GM23338 (cell line): Measurements from ENCODE around the gene SCPEP1. TPM values are rescaled to one million over a fixed set of nuclear protein-coding genes. Genes with fewer than 3 reads are reported as not detected.

ENCODE experiments used
- ATAC-seq: fragments of 200-7000 bp; cut with Tn5 transposase; 3 replicates; pipeline ENCODE4 v1.9.1; 2020
- DNase-seq: peaks from one replicate; pipeline ENCODE4 v3.0.0-alpha.2; 2015; ENCODE audit warnings: low spot score
- H2AFZ ChIP-seq: fragments of 200-600 bp; sonication (generic); 2 replicates; pipeline ENCODE4 v1.8.0; 2016; ENCODE audit warnings: antibody characterized with exemption, mild to moderate bottlenecking, moderate library complexity
- H3F3A ChIP-seq: fragments of 200-600 bp; sonication (generic); replicated peaks from 2 replicates; pipeline ENCODE4 v1.8.0; 2017; ENCODE audit warnings: antibody characterized with exemption, mixed run types, low read depth
- H3K27ac ChIP-seq: fragments of 200-600 bp; sonication (generic); 2 replicates; pipeline ENCODE4 v1.6.1; 2016; ENCODE audit warnings: low read depth
- H3K27me3 ChIP-seq: fragments of 200-600 bp; sonication (generic); 2 replicates; pipeline ENCODE4 v1.8.0; 2016; ENCODE audit warnings: mild to moderate bottlenecking, mixed run types, moderate library complexity; ENCODE audit not compliant: insufficient read depth
- H3K36me3 ChIP-seq: fragments of 200-600 bp; sonication (generic); 2 replicates; pipeline ENCODE4 v1.8.0; 2016; ENCODE audit warnings: mild to moderate bottlenecking; ENCODE audit not compliant: insufficient read depth
- H3K4me1 ChIP-seq: fragments of 200-600 bp; sonication (generic); 2 replicates; pipeline ENCODE4 v1.8.0; 2016; ENCODE audit warnings: mild to moderate bottlenecking, moderate library complexity; ENCODE audit not compliant: insufficient read depth
- H3K4me2 ChIP-seq: fragments of 200-600 bp; sonication (generic); 2 replicates; pipeline ENCODE4 v1.7.1; 2017; ENCODE audit warnings: mixed run types
- H3K4me3 ChIP-seq: fragments of 200-600 bp; sonication (generic); 2 replicates; pipeline ENCODE4 v1.6.1; 2016; ENCODE audit warnings: mixed run types
- H3K79me2 ChIP-seq: fragments of 200-600 bp; sonication (generic); replicated peaks from 2 replicates; pipeline ENCODE4 v1.8.0; 2017; ENCODE audit warnings: mild to moderate bottlenecking; ENCODE audit not compliant: insufficient read depth
- H3K9me2 ChIP-seq: fragments of 200-600 bp; sonication (generic); 2 replicates; pipeline ENCODE4 v1.8.0; 2017; ENCODE audit not compliant: insufficient read depth
- H4K20me1 ChIP-seq: fragments of 200-600 bp; sonication (generic); replicated peaks from 2 replicates; pipeline ENCODE4 v1.8.0; 2017; ENCODE audit warnings: mild to moderate bottlenecking; ENCODE audit not compliant: insufficient read depth
- H3K27ac Mint-ChIP-seq: 2 replicates; pipeline ENCODE4 v1.8.0; 2020; ENCODE audit warnings: inconsistent platforms, mild to moderate bottlenecking, moderate library complexity, mixed read lengths
- H3K27me3 Mint-ChIP-seq: 3 replicates; pipeline ENCODE4 v1.8.0; 2022; ENCODE audit warnings: low read depth, mild to moderate bottlenecking, moderate library complexity, mixed read lengths, inconsistent platforms; ENCODE audit not compliant: insufficient read depth, poor library complexity
- H3K36me3 Mint-ChIP-seq: 3 replicates; pipeline ENCODE4 v1.8.0; 2021; ENCODE audit warnings: low read depth, mild to moderate bottlenecking, inconsistent platforms, moderate library complexity, mixed read lengths
- H3K4me1 Mint-ChIP-seq: 3 replicates; pipeline ENCODE4 v1.8.0; 2020; ENCODE audit warnings: mild to moderate bottlenecking, inconsistent platforms, mixed read lengths
- H3K4me3 Mint-ChIP-seq: 3 replicates; pipeline ENCODE4 v1.8.0; 2021; ENCODE audit warnings: moderate library complexity, mild to moderate bottlenecking, inconsistent platforms, mixed read lengths
- H3K9me3 Mint-ChIP-seq: 3 replicates; pipeline ENCODE4 v1.8.0; 2020; ENCODE audit warnings: moderate library complexity, mild to moderate bottlenecking, inconsistent platforms, mixed read lengths
- EZH2 ChIP-seq: fragments of 200-600 bp; sonication (generic); IDR thresholded peaks from one replicate; pipeline ENCODE4 v1.8.0; 2017; ENCODE audit warnings: antibody characterized with exemption, mild to moderate bottlenecking, low read depth; ENCODE audit not compliant: unreplicated experiment
- EZH2phosphoT487 ChIP-seq: fragments of 200-600 bp; sonication (generic); IDR thresholded peaks from one replicate; pipeline ENCODE4 v1.8.1; 2018; ENCODE audit warnings: antibody characterized with exemption; ENCODE audit not compliant: unreplicated experiment
- NANOG ChIP-seq: IDR thresholded peaks from 2 replicates; pipeline ENCODE4 v1.6.1; 2016; ENCODE audit warnings: antibody characterized with exemption, borderline replicate concordance
- POLR2AphosphoS5 ChIP-seq: IDR thresholded peaks from 2 replicates; pipeline ENCODE4 v1.6.1; 2016; ENCODE audit warnings: antibody characterized with exemption, low read depth
- ZNF114 ChIP-seq: fragments of 250-450 bp; sonication (Bioruptor Pico); IDR thresholded peaks from 2 replicates; pipeline ENCODE4 v1.5.0; 2020; ENCODE audit warnings: mild to moderate bottlenecking, moderate library complexity
- ZNF331 ChIP-seq: fragments of 250-450 bp; sonication (Bioruptor Pico); IDR thresholded peaks from 2 replicates; pipeline ENCODE4 v1.5.0; 2020; ENCODE audit warnings: low read depth, mild to moderate bottlenecking, moderate library complexity
- polyA plus RNA-seq: library from polyadenylated mRNA; unstranded; fragments of >200 nt; fragmentation: Nextera tagmentation; extraction: Ambion mirVana; gene quantifications from 2 replicates; pipeline ENCODE4 v1.2.1, GENCODE V29; 2016
- total RNA-seq: library from RNA; depleted of rRNA; stranded (reverse); fragments of >200 nt; shearing (Covaris generic); gene quantifications from 2 replicates; pipeline ENCODE4 v1.2.3, GENCODE V29; 2014
- TF ChIP-seq, protein P1 (sequence below), 2 experiments: fragments of 200-600 bp in 1 of 2; sonication (generic) in 1 of 2; conservative IDR thresholded peaks; 2 replicates each; pipeline versions ENCODE4 v1.5.1 to v1.6.1; 2016 to 2017; ENCODE audit warnings: antibody characterized with exemption in 2 of 2, low read depth in 2 of 2, mild to moderate bottlenecking in 2 of 2, moderate library complexity in 1 of 2
- TF ChIP-seq, protein P2 (sequence below): IDR thresholded peaks from one replicate; pipeline ENCODE4 v1.6.1; 2018; ENCODE audit warnings: antibody characterized with exemption; ENCODE audit not compliant: unreplicated experiment
- TF ChIP-seq, protein P3 (sequence below): fragments of 250-450 bp; sonication (Bioruptor Pico); IDR thresholded peaks from 2 replicates; pipeline ENCODE4 v1.5.0; 2020; ENCODE audit warnings: mild to moderate bottlenecking, moderate library complexity

The SCPEP1 gene
- total and polyA plus RNA-seq, 2 experiments from 2014 or later = 46.6 to 52.1 TPM

DNA sequence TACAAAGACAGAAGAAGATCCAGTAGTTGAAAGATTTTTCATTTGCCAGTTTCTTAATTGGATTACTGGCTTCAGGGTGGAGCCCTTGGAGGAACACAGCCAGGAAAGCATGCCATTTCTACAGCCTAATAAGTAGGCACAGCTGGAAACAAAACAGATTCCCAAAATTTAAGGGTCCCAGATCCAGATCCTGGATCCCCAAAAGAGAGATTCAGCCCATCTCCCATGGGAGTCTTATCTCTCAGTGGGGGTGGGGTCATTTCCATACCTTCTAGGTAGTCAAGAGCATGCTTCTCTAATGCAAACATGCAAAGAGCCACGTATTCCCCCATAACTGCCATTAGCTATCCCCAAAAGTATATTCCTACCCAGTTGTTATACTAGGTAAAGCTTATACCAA is 49.9 kb downstream of the SCPEP1 start:
- H3K4me1 ChIP-seq = no peaks in the 10 kb centered on the region; the same call in 1 of the 2 replicates
- Mint-ChIP-seq H3K27me3 (peaks cover 8% of the 10 kb centered on the region), H3K4me3 (no peak overlapping the region), H3K27ac (no peak overlapping the region), H3K36me3 (peaks cover 31% of the 10 kb centered on the region), H3K4me1 (peaks cover 5% of the 10 kb centered on the region; the same call in 2 of the 3 replicates), H3K9me3 (peaks cover 69% of the 10 kb centered on the region)
- peaks cover 26% of the 10 kb centered on the region for H3K36me3 ChIP-seq
- DNase-seq (no peak), ATAC-seq (no peak)
- H3K4me2 ChIP-seq = no peak overlapping the region
- no peaks in the 10 kb centered on the region for H3K27me3 ChIP-seq
- H3K79me2 ChIP-seq = no peaks in the 10 kb centered on the region
- H3K4me3 ChIP-seq = no peak overlapping the region
- H3K27ac ChIP-seq = no peak overlapping the region
- H2AFZ ChIP-seq = no peak overlapping the region
- TF ChIP-seq NANOG = no peak
- no peak for TF ChIP-seq POLR2AphosphoS5
- no peak for TF ChIP-seq EZH2
- no peak for TF ChIP-seq ZNF114 (CRISPR knock-in tag)
- no peak for TF ChIP-seq EZH2phosphoT487
- TF ChIP-seq, protein P1, sequence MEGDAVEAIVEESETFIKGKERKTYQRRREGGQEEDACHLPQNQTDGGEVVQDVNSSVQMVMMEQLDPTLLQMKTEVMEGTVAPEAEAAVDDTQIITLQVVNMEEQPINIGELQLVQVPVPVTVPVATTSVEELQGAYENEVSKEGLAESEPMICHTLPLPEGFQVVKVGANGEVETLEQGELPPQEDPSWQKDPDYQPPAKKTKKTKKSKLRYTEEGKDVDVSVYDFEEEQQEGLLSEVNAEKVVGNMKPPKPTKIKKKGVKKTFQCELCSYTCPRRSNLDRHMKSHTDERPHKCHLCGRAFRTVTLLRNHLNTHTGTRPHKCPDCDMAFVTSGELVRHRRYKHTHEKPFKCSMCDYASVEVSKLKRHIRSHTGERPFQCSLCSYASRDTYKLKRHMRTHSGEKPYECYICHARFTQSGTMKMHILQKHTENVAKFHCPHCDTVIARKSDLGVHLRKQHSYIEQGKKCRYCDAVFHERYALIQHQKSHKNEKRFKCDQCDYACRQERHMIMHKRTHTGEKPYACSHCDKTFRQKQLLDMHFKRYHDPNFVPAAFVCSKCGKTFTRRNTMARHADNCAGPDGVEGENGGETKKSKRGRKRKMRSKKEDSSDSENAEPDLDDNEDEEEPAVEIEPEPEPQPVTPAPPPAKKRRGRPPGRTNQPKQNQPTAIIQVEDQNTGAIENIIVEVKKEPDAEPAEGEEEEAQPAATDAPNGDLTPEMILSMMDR (conservative IDR thresholded peaks at IDR 0.05; ENCODE audit: low read depth in 2 of 2) = no peak
- TF ChIP-seq ZNF331 (CRISPR knock-in tag) = no peak
- TF ChIP-seq, protein P2, sequence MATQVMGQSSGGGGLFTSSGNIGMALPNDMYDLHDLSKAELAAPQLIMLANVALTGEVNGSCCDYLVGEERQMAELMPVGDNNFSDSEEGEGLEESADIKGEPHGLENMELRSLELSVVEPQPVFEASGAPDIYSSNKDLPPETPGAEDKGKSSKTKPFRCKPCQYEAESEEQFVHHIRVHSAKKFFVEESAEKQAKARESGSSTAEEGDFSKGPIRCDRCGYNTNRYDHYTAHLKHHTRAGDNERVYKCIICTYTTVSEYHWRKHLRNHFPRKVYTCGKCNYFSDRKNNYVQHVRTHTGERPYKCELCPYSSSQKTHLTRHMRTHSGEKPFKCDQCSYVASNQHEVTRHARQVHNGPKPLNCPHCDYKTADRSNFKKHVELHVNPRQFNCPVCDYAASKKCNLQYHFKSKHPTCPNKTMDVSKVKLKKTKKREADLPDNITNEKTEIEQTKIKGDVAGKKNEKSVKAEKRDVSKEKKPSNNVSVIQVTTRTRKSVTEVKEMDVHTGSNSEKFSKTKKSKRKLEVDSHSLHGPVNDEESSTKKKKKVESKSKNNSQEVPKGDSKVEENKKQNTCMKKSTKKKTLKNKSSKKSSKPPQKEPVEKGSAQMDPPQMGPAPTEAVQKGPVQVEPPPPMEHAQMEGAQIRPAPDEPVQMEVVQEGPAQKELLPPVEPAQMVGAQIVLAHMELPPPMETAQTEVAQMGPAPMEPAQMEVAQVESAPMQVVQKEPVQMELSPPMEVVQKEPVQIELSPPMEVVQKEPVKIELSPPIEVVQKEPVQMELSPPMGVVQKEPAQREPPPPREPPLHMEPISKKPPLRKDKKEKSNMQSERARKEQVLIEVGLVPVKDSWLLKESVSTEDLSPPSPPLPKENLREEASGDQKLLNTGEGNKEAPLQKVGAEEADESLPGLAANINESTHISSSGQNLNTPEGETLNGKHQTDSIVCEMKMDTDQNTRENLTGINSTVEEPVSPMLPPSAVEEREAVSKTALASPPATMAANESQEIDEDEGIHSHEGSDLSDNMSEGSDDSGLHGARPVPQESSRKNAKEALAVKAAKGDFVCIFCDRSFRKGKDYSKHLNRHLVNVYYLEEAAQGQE = no peak
- TF ChIP-seq, protein P3, sequence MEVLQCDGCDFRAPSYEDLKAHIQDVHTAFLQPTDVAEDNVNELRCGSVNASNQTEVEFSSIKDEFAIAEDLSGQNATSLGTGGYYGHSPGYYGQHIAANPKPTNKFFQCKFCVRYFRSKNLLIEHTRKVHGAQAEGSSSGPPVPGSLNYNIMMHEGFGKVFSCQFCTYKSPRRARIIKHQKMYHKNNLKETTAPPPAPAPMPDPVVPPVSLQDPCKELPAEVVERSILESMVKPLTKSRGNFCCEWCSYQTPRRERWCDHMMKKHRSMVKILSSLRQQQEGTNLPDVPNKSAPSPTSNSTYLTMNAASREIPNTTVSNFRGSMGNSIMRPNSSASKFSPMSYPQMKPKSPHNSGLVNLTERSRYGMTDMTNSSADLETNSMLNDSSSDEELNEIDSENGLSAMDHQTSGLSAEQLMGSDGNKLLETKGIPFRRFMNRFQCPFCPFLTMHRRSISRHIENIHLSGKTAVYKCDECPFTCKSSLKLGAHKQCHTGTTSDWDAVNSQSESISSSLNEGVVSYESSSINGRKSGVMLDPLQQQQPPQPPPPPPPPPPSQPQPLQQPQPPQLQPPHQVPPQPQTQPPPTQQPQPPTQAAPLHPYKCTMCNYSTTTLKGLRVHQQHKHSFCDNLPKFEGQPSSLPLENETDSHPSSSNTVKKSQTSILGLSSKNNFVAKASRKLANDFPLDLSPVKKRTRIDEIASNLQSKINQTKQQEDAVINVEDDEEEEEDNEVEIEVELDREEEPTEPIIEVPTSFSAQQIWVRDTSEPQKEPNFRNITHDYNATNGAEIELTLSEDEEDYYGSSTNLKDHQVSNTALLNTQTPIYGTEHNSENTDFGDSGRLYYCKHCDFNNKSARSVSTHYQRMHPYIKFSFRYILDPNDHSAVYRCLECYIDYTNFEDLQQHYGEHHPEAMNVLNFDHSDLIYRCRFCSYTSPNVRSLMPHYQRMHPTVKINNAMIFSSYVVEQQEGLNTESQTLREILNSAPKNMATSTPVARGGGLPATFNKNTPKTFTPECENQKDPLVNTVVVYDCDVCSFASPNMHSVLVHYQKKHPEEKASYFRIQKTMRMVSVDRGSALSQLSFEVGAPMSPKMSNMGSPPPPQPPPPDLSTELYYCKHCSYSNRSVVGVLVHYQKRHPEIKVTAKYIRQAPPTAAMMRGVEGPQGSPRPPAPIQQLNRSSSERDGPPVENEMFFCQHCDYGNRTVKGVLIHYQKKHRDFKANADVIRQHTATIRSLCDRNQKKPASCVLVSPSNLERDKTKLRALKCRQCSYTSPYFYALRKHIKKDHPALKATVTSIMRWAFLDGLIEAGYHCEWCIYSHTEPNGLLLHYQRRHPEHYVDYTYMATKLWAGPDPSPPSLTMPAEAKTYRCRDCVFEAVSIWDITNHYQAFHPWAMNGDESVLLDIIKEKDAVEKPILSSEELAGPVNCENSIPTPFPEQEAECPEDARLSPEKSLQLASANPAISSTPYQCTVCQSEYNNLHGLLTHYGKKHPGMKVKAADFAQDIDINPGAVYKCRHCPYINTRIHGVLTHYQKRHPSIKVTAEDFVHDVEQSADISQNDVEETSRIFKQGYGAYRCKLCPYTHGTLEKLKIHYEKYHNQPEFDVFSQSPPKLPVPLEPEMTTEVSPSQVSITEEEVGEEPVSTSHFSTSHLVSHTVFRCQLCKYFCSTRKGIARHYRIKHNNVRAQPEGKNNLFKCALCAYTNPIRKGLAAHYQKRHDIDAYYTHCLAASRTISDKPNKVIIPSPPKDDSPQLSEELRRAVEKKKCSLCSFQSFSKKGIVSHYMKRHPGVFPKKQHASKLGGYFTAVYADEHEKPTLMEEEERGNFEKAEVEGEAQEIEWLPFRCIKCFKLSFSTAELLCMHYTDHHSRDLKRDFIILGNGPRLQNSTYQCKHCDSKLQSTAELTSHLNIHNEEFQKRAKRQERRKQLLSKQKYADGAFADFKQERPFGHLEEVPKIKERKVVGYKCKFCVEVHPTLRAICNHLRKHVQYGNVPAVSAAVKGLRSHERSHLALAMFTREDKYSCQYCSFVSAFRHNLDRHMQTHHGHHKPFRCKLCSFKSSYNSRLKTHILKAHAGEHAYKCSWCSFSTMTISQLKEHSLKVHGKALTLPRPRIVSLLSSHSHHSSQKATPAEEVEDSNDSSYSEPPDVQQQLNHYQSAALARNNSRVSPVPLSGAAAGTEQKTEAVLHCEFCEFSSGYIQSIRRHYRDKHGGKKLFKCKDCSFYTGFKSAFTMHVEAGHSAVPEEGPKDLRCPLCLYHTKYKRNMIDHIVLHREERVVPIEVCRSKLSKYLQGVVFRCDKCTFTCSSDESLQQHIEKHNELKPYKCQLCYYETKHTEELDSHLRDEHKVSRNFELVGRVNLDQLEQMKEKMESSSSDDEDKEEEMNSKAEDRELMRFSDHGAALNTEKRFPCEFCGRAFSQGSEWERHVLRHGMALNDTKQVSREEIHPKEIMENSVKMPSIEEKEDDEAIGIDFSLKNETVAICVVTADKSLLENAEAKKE = no peak
- no peaks in the 10 kb centered on the region for H4K20me1 ChIP-seq
- H3F3A ChIP-seq = no peaks in the 10 kb centered on the region
- no peaks in the 10 kb centered on the region; the same call in 1 of the 2 replicates for H3K9me2 ChIP-seq
